RWPE1 (cell line): ENCODE measurements around the gene NTSR1.

Experiments used
- CTCF ChIA-PET: fragments of 350-600 bp; sonication (Branson Sonifier 250); formaldehyde crosslinking; extraction: SDS; loops from one replicate; lab custom pipeline; 2021; lab: Yijun Ruan, JAX
- POLR2A ChIA-PET: fragments of 400-600 bp; formaldehyde crosslinking; extraction: SDS; loops from one replicate; lab custom pipeline; 2020; ENCODE audit warnings: antibody characterized with exemption; ENCODE audit not compliant: low non-redundant PET; lab: Yijun Ruan, JAX
- DNase-seq: peaks from one replicate; pipeline ENCODE4 v3.0.0; 2012; ENCODE audit warnings: low spot score
- H3K27ac ChIP-seq: fragments of 450-650 bp; 2 replicates; pipeline ENCODE4 v1.5.1; 2017
- TF ChIP-seq, protein P1 (sequence below): fragments of 450-650 bp; conservative IDR thresholded peaks from 2 replicates; pipeline ENCODE4 v1.5.1; 2017; ENCODE audit warnings: low read depth, mild to moderate bottlenecking

The NTSR1 gene

DNA sequence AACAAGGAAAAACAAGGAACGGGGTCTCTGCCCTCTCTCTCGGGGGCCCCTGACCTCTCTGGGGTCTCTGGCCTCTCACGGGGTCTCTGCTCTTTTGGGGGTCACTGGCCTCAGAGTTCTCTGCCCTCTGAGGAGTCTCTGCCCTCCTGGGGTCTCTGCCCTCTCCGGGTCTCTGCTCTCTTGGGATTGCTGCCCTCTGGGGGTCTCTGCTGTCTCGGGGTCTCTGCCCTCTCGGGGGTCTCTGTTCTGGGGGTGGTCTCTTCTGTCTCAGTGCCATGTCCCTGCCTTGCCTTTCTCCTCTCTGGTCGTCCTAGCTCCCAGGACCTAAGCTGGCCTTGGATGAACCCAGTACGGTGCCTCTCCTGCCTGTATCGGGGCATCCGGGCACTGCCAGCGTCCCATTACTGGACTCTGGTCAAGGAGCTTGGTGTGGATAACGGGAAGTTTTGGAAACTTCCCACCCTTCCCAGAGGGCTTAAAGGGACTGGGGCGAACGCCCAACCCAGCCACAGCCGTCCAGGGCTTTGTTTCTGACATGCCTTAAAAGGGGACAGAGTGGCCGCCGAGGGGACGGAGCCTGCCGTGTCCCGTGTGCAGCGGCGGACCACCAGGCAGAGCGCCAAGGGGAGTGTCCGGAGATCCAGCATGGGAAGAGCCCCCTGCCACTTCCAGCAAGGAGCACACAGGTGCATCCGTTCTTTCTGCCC, 62.9 kb downstream of the NTSR1 start:
- no peak for DNase-seq
- H3K27ac ChIP-seq: peak overlapping the region; percentile 99
- ChIA-PET CTCF (interaction anchor here (0.7 to 2.4 kb wide), 3 partner anchors 20 to 396 kb away, joined by 3 to 14 read pairs (median 6); no protein-coding TSS in a partner anchor), POLR2A (interaction anchor here (0.6 kb wide), 2 partner anchors 12 to 61 kb away, joined by 3 to 5 read pairs; no protein-coding TSS in a partner anchor)
- TF ChIP-seq, protein P1, sequence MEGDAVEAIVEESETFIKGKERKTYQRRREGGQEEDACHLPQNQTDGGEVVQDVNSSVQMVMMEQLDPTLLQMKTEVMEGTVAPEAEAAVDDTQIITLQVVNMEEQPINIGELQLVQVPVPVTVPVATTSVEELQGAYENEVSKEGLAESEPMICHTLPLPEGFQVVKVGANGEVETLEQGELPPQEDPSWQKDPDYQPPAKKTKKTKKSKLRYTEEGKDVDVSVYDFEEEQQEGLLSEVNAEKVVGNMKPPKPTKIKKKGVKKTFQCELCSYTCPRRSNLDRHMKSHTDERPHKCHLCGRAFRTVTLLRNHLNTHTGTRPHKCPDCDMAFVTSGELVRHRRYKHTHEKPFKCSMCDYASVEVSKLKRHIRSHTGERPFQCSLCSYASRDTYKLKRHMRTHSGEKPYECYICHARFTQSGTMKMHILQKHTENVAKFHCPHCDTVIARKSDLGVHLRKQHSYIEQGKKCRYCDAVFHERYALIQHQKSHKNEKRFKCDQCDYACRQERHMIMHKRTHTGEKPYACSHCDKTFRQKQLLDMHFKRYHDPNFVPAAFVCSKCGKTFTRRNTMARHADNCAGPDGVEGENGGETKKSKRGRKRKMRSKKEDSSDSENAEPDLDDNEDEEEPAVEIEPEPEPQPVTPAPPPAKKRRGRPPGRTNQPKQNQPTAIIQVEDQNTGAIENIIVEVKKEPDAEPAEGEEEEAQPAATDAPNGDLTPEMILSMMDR: no peak

DNA sequence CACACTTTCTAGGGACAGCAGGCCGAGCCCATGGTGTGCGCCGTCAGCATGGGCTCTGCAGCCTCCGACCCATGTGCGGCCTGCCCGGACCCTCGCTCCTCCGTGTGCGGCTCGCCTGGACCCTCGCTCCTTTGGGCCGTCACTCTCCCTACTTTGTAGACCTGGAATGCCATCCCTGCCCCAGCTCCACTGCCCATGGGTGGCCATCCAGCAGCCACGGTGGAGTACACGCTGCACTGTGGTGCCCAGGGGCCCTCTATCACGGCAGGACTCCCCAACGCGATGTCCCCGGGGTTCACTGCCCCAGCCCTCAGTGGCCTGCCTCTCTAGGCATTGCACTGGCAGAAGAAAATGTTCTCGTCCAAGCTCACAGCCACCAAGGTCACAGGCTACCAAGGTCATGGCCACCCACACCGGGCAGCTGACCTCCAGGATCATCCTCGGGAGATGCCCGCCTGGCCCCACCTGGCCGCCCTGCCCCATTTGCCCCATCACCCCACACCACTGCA, 63.5 kb downstream of the NTSR1 start:
- TF ChIP-seq, protein P1: no peak
- DNase-seq: no peak
- ChIA-PET CTCF (interaction anchor here (0.7 to 2.4 kb wide), 2 partner anchors 19 to 65 kb away, joined by 4 to 14 read pairs; no protein-coding TSS in a partner anchor), POLR2A (no interaction called here)
- peak overlapping the region; percentile 99 for H3K27ac ChIP-seq

DNA sequence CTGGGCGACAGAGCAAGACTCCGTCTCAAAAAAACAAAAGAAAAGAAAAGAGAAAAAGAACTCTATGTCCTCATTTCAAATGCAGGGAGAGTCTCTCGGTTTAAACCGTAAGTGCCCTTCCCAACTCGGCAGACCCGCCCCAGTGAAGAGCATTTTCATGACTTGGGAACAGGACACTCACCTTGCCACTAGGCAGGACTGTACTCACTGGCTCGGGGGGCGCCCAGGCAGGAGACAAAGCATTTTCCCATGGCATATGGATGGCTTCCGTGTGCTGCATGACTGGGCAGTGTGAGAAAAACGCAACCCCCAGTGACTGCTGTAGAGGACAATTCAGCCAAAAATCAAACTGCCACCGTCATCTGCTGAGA, 64.0 kb downstream of the NTSR1 start:
- no peak for DNase-seq
- ChIA-PET POLR2A (no interaction called here), CTCF (interaction anchor here (0.7 to 2.4 kb wide), 7 partner anchors 9 to 172 kb away, joined by 3 to 14 read pairs (median 3); no protein-coding TSS in a partner anchor)
- peak overlapping the region; percentile 99 for H3K27ac ChIP-seq
- TF ChIP-seq, protein P1: no peak

DNA sequence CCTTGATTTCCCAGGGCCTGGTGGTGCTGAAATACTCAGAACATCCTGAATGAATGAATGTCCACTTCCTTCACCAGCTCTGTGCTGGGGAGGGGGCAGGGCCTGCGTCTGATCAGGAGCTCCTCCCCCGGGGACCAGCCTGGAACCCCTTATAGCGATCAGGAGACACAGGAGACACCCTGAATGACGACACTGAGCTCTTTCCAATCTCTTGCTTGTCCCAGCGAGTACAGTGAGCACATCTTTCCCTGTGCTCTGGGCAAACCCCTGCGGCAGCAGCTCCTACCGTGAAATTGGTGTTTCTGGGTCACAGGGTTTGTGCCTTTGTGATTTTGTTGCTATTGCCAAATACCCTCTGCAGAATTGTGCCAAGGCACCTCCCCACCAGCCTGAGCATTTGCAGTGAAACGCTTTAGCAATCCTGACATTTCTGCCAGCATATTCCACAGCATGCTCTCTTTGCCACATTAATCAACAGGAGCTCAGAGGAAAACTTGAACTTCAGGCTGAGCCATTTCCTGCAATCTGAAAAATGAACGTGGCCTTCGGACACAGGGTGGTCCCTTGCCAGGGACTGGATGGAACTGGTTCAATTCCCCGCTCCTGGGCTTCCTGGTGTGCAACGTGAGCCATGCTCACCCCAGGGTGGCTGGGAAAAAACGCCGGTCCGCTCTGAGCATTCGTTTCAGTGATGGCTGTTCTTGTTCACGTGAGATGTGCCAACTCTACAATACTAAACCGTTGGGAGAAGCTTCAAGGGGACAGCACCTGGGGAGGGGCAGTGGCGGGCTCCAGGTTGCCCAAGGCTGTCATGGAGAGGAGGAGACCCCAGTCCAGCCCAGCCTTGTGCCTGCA, 64.6 kb downstream of the NTSR1 start:
- peak; percentile 89 for DNase-seq
- CTCF ChIA-PET: interaction anchor here (0.7 to 2.4 kb wide), 6 partner anchors 10 to 171 kb away, joined by 3 to 14 read pairs (median 3); no protein-coding TSS in a partner anchor
- POLR2A ChIA-PET: interaction anchor here (0.6 kb wide), 1 partner anchor 19 kb away, joined by 3 read pairs; no protein-coding TSS in a partner anchor

DNA sequence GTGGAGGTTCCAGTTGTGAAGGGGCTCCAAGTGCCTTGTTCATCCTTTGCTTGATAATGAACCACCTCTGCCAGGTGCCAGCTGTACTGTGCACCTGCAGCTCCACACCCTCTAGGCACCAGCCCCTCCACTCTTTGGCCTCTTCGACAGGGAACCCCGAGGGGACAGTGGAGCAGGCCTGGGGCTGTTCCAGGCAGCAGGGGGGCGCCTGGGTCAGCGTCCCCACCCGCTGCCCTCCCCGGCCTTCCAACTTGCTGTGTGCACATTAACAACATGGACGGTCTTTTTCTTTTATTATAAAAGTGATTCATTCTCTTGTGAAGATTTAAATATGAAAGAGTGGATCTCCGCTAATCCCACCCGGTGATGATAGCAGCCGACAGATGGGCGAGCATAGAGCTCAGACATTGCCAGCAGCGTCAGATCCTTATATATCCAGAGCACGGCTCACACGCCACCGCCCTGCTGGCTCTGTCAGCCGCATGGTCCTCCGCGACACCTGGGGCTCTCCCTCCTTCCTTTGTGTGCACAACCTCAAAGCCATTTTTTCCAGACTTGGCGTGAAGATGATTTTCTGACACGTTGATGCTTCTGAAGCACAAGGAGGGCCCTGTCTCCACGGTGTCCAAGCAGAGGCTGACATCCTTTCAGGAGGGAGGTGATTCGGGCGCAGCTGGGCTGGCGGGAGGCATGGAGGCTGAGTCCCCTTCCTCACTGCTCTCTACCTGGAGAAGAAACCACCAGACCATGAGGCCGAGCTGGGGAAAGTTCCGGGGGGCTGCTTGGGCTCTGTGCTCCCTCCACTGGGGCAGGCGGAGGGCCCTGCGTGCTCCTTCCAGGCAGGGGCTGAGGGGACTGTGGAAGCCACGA, 65.4 kb downstream of the NTSR1 start:
- DNase-seq: no peak
- CTCF ChIA-PET: interaction anchor here (1.0 to 2.4 kb wide), 4 partner anchors 11 to 110 kb away, joined by 3 to 14 read pairs (median 4); no protein-coding TSS in a partner anchor

More for the DNA sequence above, 64.6 kb downstream of the NTSR1 start:
- TF ChIP-seq, protein P1: no peak
- peak overlapping the region; percentile 99 for H3K27ac ChIP-seq

More for the DNA sequence above, 65.4 kb downstream of the NTSR1 start:
- POLR2A ChIA-PET: interaction anchor here (0.6 kb wide), 1 partner anchor 18 kb away, joined by 3 read pairs; no protein-coding TSS in a partner anchor
- TF ChIP-seq, protein P1: no peak
- peak overlapping the region; percentile 99 for H3K27ac ChIP-seq
